SIG-M5 treated with dmso at 0.1 percent for 504 hours (cell line): ENCODE measurements around the gene IL1RAP.

Experiments
- DNase-seq: peaks from one replicate; lab custom pipeline; 2025; ENCODE audit not compliant: unreplicated experiment; lab: John Stamatoyannopoulos, UW

Gene IL1RAP

DNA sequence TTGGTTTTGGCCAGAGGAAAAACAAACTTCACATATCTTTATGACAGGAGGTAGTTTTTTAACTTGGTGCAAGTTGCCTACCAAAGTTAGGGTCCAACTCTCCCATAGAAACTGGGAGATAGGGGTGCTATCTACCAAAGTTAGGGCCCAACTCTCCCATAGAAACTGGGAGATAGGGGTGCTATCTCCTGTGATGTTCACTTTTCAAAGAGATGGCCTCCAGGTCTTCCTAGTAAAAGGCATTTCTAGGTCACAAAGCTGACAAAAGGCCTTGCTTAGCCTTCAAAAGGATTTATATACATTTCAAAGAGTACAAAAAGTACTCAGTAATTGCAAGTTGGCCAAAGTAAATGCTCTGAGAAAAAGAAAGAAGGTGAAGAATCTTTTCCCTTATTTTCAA lies 27.1 kb downstream of the IL1RAP start:
- DNase-seq: no peak

DNA sequence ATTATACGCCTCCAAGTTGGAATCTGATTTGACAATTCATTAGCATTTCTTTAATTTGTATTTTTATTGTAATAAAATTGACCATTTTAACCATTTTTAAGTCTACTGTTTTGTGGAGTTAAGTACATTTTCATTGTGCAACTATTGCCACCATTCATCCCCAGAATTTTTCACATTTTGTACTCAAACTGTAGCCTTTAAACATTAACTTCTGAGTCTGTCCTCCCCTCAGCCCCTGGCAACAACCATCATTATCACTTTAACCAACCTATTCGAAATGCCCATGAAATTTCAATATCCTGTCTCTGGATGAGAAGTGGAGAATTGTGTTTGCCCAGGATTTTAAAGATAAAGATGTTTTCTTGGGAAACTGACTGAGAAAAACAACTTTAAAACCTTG lies 27.7 kb downstream of the IL1RAP start:
- no peak for DNase-seq

- no peak for DNase-seq
Measured at GRCh38 chr3:190542846-190543245, 29.0 kb downstream of the IL1RAP start.

DNA sequence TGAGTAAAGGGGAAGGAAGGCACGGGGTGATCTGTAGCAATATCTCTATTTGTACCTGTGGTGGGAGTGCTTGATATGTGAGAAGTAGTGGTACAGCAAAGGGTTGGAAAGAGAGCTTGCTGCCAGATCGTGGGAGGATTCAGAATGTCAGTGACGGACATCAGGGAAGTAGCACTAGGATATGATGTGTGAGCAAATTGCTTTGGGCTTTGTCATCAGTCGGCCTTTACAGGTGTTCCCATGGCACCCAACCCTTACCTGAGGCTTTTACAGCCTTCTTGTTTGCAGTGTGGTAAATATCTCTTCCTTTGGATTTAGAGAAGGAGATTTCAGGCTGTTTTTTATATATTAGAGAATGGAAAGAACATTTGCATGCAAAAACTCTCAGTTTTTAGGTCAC lies 29.8 kb downstream of the IL1RAP start:
- DNase-seq: no peak

- DNase-seq: no peak
Measured at GRCh38 chr3:190545191-190545590, 31.3 kb downstream of the IL1RAP start.

DNA sequence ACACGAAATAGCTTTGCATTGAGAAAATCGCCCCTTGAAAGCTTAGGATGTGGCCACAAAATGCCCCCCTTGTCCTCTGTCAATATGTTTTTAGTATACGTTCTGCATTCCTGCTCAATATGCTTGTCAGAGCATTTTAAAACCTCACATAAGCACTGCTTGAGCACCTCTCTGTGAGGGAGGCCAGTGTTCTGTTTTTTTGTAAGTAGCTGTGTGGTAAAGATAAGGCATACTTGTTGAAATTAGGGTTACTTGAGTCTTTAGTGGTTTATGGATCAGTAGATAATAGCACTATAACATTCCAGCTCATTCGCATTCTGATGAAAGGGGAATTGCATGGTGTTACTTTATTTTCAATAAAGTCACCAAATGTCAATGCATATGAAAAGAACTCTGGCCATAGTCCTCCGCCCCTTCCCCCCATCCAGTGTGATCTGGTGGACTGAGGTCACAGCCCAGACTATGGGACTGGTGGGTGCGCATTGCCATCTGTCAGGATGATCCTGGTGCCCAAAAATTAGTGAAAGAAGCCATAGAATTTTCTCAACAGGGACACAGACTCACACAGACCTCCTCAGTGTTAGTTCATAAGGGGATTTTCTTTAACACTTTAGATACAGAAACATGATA lies 33.1 kb downstream of the IL1RAP start:
- no peak for DNase-seq

DNA sequence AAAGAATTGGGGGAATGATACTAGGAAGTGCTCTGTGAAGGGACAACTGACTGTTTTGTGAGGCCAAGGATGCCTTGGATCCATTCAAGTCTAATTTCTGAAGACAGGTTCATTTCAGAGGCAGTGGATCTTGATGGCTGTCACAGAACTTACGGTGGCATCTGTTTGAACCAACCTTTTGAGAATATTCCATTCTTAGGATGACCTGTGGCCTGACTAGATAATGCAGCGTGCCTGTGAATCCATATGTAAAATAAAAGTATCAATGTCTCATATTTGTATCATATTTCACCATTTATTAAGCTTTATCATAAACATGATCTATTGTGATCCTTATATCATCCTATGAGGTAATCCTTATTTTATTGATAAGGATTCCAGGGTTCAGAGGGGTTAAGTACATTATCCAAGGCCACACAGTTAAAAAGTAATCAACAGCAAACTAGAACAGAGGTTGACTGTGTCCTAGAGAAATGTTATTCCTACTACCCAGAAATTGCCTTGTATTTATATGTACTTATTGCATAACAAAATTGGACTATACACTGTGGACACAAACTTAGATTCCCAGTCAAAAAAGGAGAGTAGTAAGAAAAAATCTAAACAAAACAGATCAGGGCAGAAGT lies 34.3 kb downstream of the IL1RAP start:
- DNase-seq: no peak

DNA sequence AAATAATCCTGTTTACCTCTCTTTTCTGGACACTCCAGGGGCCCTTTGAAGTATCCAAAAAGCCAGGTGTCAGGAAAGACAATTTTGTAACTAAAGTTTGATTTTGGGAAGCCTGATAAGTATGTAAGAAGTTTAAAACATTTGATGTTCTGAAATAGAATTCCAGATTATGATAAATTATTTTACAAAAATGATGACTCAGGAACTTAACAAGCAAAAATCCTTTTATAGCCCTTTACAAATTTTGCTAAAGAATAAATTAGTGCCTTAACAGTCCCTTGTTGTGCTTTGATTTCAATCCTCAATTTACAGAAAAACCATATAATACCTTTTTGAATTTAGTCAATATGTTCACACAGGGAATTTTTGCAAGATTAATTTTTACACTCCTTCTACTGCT lies 38.1 kb downstream of the IL1RAP start:
- DNase-seq: no peak

GRCh38 chr3:190552969-190553759 lies 39.3 kb downstream of the IL1RAP start:
- DNase-seq: no peak

- no peak for DNase-seq
Measured at GRCh38 chr3:190554197-190554596, 40.3 kb downstream of the IL1RAP start.

GRCh38 chr3:190556351-190556750 lies 42.5 kb downstream of the IL1RAP start:
- DNase-seq: no peak

DNA sequence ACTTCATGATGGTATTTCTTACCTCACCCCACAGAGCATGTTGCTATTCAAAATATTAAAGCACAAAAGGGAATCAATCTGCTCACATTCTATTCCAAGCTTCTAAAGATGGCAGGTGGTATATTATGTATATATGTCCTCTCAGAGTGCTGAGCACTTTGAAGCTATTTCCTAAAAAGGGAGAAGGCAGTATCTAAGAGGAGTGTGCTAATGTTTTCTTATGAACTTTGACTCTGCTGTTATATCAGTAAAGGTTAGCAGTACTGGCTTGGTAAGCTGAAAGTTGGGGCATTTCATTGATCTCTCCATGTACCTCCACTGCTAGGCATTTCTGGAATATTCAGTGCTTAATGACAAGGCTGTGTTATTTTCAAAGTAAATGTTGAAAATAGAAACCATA lies 43.4 kb downstream of the IL1RAP start:
- no peak for DNase-seq

DNA sequence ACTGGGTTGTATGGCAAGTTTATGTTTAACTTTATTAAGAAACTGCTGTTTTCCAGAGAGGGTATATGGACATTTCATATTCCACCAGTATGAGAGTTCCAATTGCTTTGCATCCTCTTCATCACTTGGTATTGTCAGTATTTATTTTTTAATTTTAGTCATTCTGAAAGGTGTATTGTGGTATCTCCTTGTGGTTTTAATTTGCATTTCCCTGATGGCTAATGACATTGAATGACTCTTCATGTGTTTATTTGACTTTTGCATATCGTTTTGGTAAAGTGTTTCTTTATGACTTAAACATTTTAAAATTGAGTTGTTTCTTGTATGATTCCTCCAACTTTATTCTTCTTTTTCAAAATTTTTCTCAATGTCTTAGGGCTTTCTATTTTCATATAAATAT lies 44.4 kb downstream of the IL1RAP start:
- DNase-seq: no peak

- no peak for DNase-seq
Measured at GRCh38 chr3:190558796-190559195, 44.9 kb downstream of the IL1RAP start.

GRCh38 chr3:190560013-190560895 lies 46.4 kb downstream of the IL1RAP start:
- no peak for DNase-seq

GRCh38 chr3:190562866-190563510 lies 49.1 kb downstream of the IL1RAP start:
- DNase-seq: no peak

DNA sequence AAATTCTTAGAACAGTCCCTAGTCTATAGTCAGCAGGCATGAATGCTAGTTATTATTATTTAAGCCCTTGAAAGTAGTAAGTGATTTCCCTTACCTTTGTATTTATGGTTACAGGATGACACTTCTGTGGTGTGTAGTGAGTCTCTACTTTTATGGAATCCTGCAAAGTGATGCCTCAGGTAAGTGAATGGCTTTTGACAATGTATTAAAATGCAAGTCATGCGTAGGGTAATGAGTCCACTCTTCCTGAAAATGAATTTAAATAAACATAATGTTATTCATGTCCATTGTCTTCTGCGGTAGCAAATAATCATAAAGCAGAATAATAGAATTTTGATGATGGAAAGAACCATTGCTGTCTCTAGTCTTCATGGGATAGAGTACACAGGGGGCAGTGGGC lies 50.3 kb downstream of the IL1RAP start:
- no peak for DNase-seq

GRCh38 chr3:190566043-190566933 lies 52.4 kb downstream of the IL1RAP start:
- peak; percentile 99 for DNase-seq

- DNase-seq: no peak
Measured at GRCh38 chr3:190568036-190568435, 54.2 kb downstream of the IL1RAP start.

DNA sequence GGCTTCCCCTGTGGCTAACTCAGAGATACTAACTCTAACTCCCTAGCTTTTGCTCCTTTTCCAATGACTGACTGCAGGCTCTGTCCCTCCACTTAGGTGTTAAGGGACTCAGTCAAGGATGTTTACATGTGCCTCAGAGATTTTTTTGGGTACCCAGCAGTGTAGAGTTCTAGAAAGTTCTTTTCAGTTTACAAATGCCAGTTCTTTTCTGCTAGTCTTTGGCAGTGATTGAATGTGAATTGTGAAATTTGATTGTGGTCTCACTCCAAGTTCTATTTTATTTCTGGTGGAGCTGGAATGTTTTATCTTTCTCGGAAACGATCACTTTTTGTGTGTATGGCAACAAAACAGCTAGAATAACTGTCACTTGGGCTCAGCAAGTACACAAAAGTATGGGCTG lies 60.6 kb downstream of the IL1RAP start:
- no peak for DNase-seq
